ENCODE measurements around the gene MORN5.

GRCh38 chr9:122125509-122126330 is 34.0 kb upstream of the MORN5 start:
- no peak for TF ChIP-seq POLR2A (IDR thresholded peaks at IDR 0.05; ENCODE audit: low read length)
- TF ChIP-seq GATA1 (IDR thresholded peaks at IDR 0.05; ENCODE audit: low read depth, low read length): no peak
